ENCODE measurements around the gene CCDC141.

GRCh38 chr2:179051250-179051649 lies 1.3 kb upstream of the CCDC141 start:
- TF ChIP-seq JUNB (CRISPR knock-in tag; IDR thresholded peaks at IDR 0.05; ENCODE audit: borderline replicate concordance), result no peak
- TF ChIP-seq CTCF (CRISPR knock-in tag; IDR thresholded peaks at IDR 0.05), result no peak
- TF ChIP-seq, protein P1, sequence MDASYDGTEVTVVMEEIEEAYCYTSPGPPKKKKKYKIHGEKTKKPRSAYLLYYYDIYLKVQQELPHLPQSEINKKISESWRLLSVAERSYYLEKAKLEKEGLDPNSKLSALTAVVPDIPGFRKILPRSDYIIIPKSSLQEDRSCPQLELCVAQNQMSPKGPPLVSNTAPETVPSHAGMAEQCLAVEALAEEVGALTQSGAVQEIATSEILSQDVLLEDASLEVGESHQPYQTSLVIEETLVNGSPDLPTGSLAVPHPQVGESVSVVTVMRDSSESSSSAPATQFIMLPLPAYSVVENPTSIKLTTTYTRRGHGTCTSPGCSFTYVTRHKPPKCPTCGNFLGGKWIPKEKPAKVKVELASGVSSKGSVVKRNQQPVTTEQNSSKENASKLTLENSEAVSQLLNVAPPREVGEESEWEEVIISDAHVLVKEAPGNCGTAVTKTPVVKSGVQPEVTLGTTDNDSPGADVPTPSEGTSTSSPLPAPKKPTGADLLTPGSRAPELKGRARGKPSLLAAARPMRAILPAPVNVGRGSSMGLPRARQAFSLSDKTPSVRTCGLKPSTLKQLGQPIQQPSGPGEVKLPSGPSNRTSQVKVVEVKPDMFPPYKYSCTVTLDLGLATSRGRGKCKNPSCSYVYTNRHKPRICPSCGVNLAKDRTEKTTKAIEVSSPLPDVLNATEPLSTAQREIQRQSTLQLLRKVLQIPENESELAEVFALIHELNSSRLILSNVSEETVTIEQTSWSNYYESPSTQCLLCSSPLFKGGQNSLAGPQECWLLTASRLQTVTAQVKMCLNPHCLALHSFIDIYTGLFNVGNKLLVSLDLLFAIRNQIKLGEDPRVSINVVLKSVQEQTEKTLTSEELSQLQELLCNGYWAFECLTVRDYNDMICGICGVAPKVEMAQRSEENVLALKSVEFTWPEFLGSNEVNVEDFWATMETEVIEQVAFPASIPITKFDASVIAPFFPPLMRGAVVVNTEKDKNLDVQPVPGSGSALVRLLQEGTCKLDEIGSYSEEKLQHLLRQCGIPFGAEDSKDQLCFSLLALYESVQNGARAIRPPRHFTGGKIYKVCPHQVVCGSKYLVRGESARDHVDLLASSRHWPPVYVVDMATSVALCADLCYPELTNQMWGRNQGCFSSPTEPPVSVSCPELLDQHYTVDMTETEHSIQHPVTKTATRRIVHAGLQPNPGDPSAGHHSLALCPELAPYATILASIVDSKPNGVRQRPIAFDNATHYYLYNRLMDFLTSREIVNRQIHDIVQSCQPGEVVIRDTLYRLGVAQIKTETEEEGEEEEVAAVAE (CRISPR knock-in tag; IDR thresholded peaks at IDR 0.05; ENCODE audit: borderline replicate concordance), result no peak
- no peak for TF ChIP-seq ZMYM2 (CRISPR knock-in tag; IDR thresholded peaks at IDR 0.05)
- TF ChIP-seq SOX13 (IDR thresholded peaks at IDR 0.05), result no peak
- TF ChIP-seq SOX13 (CRISPR knock-in tag; conservative IDR thresholded peaks at IDR 0.05 in 1 of 2, IDR thresholded peaks at IDR 0.05 in 1 of 2), result no peak
- TF ChIP-seq EHMT2 (IDR thresholded peaks at IDR 0.05; ENCODE audit: borderline replicate concordance, low read depth, low read length), result no peak
- TF ChIP-seq GTF2F1 (IDR thresholded peaks at IDR 0.05; ENCODE audit: low read length), result no peak
- no peak for TF ChIP-seq ZMAT3 (CRISPR knock-in tag; conservative IDR thresholded peaks at IDR 0.05)
- no peak for TF ChIP-seq NR2F1 (CRISPR knock-in tag; IDR thresholded peaks at IDR 0.05)
- TF ChIP-seq ZNF549 (CRISPR knock-in tag; IDR thresholded peaks at IDR 0.05), result no peak
- TF ChIP-seq NFYB (CRISPR knock-in tag; IDR thresholded peaks at IDR 0.05), result no peak
- no peak for TF ChIP-seq MZF1 (CRISPR knock-in tag; IDR thresholded peaks at IDR 0.05; ENCODE audit: borderline replicate concordance)
- no peak for TF ChIP-seq FOXM1 (CRISPR knock-in tag; IDR thresholded peaks at IDR 0.05)
- TF ChIP-seq CSRNP2 (CRISPR knock-in tag; conservative IDR thresholded peaks at IDR 0.05; ENCODE audit: low read depth), result no peak
